ENCODE data around the gene HOTAIR.

DNA sequence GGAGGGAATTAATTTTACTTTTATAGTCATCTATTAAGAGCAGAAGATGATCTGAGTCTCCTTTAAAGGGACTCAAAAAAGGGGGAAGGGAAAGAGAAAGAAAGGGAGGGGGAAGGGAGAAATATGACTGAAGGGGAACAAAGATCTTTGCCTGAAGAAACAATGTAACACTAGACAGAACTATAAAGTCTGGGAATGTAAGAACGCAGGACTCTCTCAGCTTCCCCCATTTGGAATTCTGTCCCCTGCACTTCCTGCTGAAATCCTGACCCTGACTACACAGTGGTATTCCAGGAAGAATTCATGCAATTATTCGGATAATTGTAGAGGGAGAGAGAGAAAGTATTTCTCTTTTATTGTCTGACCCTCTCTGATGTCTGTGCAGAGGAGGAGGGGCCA lies 10.4 kb downstream of the HOTAIR start:
- TF ChIP-seq EP300 (IDR thresholded peaks at IDR 0.05) = no peak
- no peak for TF ChIP-seq CTCF (IDR thresholded peaks at IDR 0.05)

All from upper lobe of left lung (tissue), 4 donors.